Activated naive CD4-positive, alpha-beta T cell treated with anti-CD3 and anti-CD28 coated beads for 36 hours (primary cell): ENCODE data around the gene IGFBP2. TPM values are rescaled to one million over a fixed set of nuclear protein-coding genes. Genes with fewer than 3 reads are reported as not detected.

Experiments
- CTCF ChIA-PET: fragments of 350-600 bp; sonication (Branson Sonifier 250); formaldehyde crosslinking; loops from one replicate; lab custom pipeline; 2021; ENCODE audit warnings: antibody characterized with exemption; lab: Charles Lee
- DNase-seq: peaks from one replicate; pipeline ENCODE4 v3.0.0-alpha.2; 2020
- H3K27ac Mint-ChIP-seq: one replicate; pipeline ENCODE4 v1.8.0; 2021; ENCODE audit warnings: mild to moderate bottlenecking, mixed read lengths
- H3K27me3 Mint-ChIP-seq: one replicate; pipeline ENCODE4 v1.8.0; 2021; ENCODE audit warnings: low read depth, mixed read lengths
- H3K36me3 Mint-ChIP-seq: one replicate; pipeline ENCODE4 v1.8.0; 2021; ENCODE audit warnings: low read depth, mixed read lengths
- H3K4me1 Mint-ChIP-seq: one replicate; pipeline ENCODE4 v1.8.0; 2021; ENCODE audit warnings: low read depth, mixed read lengths
- H3K4me3 Mint-ChIP-seq: one replicate; pipeline ENCODE4 v1.8.0; 2021; ENCODE audit warnings: mild to moderate bottlenecking, moderate library complexity, mixed read lengths
- H3K9me3 Mint-ChIP-seq: one replicate; pipeline ENCODE4 v1.8.0; 2021; ENCODE audit warnings: mixed read lengths
- intact Hi-C: fragments of 100-400 bp; cut with micrococcal nuclease; formaldehyde crosslinking; loops from one replicate; pipeline ENCODE4 v1.15.1; 2023
- total RNA-seq, 2 experiments: library from RNA; stranded (reverse); gene quantifications; one replicate each; pipeline ENCODE4 v1.2.3, GENCODE V29; 2021

IGFBP2 gene
- total RNA-seq, 2 experiments from 2014 or later: 2.4 to 2.7 TPM

DNA sequence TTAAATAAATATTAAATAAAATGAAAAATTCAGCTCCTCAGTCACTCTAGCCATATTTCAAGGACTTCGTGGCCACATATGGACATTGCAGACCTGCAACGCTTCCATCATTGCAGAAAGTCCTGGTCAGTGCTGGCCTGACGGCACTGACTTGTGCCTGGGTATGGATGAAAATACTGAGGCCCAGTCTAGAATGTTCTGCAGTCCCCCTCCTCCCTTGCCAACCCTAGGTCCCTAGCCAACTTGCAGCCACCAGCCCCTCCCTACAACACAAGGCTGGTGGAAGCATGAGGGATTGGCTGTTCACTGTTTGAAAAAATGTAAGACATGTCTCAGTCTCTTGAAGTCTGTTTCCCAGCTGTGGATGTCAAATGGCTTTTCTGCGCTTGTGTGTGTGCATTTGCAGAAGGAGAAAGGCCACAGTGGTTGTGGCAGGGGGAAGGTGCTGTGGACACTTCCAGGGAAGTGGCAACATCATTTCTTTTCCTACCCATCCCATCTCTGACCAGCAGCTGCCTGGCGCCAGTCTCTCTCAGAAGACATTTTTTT lies 52.2 kb downstream of the IGFBP2 start:
- peaks cover 39% of the 10 kb centered on the region for H3K27me3 Mint-ChIP-seq
- no peaks in the 10 kb centered on the region for H3K9me3 Mint-ChIP-seq
- no peak for DNase-seq
- CTCF ChIA-PET: interaction anchor here (0.6 to 1.4 kb wide), 5 partner anchors 19 to 1030 kb away, joined by 3 to 4 read pairs (median 3); no protein-coding TSS in a partner anchor
- no peak overlapping the region for H3K4me3 Mint-ChIP-seq
- no peak overlapping the region for H3K27ac Mint-ChIP-seq
- H3K4me1 Mint-ChIP-seq: peaks cover 2% of the 10 kb centered on the region
- H3K36me3 Mint-ChIP-seq: no peaks in the 10 kb centered on the region
- intact Hi-C loops: no loop called here

DNA sequence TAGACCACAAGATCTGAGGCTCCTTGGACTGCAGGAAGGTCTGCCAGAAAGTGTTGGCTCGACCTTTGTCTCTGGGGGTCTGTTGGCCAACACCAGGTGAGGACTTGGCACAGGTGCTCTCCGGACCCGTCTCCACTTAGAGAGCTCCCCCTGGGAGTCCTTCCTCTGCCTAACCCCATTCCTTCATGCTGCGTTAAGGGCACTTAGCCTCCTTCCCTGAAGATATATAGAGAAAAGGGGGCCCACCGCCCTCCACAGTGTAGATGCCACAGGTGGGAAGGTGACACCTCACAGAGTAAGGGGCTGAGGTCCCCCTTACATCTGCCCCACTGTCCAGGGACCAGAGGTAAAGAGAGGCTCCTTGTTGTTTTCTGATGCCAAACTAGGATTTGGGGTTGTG lies 53.9 kb downstream of the IGFBP2 start:
- peaks cover 50% of the 10 kb centered on the region for H3K27me3 Mint-ChIP-seq
- intact Hi-C loops: no loop called here
- no peak for DNase-seq
- peaks cover 11% of the 10 kb centered on the region for H3K4me1 Mint-ChIP-seq
- H3K9me3 Mint-ChIP-seq: no peaks in the 10 kb centered on the region
- CTCF ChIA-PET: interaction anchor here (1.1 to 2.5 kb wide), 2 partner anchors 1026 to 1070 kb away, joined by 3 to 8 read pairs; no protein-coding TSS in a partner anchor
- H3K36me3 Mint-ChIP-seq: no peaks in the 10 kb centered on the region
- H3K4me3 Mint-ChIP-seq: no peak overlapping the region
- no peak overlapping the region for H3K27ac Mint-ChIP-seq

DNA sequence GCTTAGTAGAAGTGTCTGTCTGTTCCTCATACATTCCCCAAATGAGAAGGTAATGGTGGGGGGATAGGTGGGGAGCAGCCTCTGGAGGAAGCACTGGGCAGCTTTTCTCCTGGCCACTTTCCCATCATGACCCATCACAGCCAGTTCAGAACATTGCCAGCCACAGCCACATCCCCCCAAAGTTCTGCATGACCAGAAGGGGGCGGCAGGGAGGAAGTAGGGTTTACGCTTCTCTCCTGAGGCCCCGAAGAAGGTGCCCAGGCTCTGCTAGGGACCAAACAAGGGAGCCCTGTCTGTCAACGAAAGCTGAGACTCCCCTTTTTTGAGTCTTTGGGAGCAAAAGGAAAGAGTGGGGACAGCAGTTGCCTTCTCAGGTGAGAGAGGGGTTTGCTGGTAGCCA lies 54.4 kb downstream of the IGFBP2 start:
- DNase-seq: peak; percentile 25
- H3K27me3 Mint-ChIP-seq: peaks cover 53% of the 10 kb centered on the region

DNA sequence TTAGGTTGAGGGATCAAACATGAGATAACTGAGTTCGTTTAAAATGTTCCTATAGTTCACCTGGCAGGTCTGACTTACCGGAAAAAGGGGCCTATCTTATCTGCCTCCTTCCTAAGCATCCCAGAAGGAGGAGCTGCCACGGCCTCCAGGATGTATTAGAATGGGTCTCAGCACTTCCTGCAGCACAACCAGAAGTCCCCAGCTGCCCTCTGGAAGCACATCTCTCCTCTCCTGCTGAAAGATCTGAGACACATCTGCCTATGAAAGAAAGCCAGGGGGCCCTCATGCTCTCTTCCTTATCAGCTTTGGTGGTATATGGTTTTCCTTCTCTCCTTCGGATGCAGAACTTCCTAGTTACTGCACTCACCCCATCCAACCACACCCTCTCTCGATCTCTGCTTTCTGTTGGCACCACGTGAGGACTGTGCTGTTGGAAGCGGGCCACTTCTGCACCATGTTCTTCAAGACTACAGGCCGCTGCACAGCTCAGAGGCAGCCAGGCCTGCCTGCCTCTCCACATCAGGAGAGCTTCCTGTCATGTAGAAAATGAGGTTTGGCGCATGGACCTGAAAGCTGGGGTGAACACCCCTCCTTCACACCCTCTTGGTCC lies 55.6 kb downstream of the IGFBP2 start:
- H3K27ac Mint-ChIP-seq: no peak overlapping the region
- peaks cover 20% of the 10 kb centered on the region for H3K4me1 Mint-ChIP-seq
- DNase-seq: no peak
- H3K27me3 Mint-ChIP-seq: peaks cover 55% of the 10 kb centered on the region
- H3K4me3 Mint-ChIP-seq: no peak overlapping the region
- no peaks in the 10 kb centered on the region for H3K9me3 Mint-ChIP-seq
- intact Hi-C loops: no loop called here
- H3K36me3 Mint-ChIP-seq: no peaks in the 10 kb centered on the region
- CTCF ChIA-PET: interaction anchor here (0.9 to 2.5 kb wide), 3 partner anchors 25 to 1068 kb away, joined by 3 to 8 read pairs (median 3); no protein-coding TSS in a partner anchor

More for the DNA sequence above, 54.4 kb downstream of the IGFBP2 start:
- Mint-ChIP-seq H3K4me1 (peaks cover 14% of the 10 kb centered on the region), H3K36me3 (no peaks in the 10 kb centered on the region), H3K27ac (no peak overlapping the region), H3K4me3 (no peak overlapping the region), H3K9me3 (no peaks in the 10 kb centered on the region)
- intact Hi-C loops: no loop called here
- CTCF ChIA-PET: interaction anchor here (2.5 kb wide), 1 partner anchor 1069 kb away, joined by 8 read pairs; no protein-coding TSS in a partner anchor

DNA sequence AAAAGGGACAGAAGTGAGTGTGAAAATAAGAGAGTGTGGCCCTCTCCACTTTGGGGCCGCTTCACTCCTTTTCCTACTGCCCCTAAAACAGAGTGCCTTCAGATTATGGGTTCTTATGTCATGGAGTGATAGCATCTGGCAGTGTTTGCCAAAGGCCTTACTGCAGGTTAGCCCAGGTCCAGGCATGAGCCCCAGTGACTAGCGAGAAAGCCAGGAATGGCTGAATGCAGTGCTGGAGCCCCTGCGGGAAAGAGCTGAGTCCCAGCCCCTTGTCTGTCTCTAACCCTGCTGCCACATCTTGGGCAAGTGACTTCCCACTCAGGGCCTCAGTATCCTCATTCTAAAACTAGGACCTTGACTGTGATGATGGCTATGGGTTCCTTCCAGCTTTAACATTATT lies 56.2 kb downstream of the IGFBP2 start:
- Mint-ChIP-seq H3K27me3 (peaks cover 54% of the 10 kb centered on the region), H3K4me1 (peaks cover 25% of the 10 kb centered on the region), H3K36me3 (no peaks in the 10 kb centered on the region), H3K9me3 (no peaks in the 10 kb centered on the region), H3K4me3 (no peak overlapping the region), H3K27ac (no peak overlapping the region)
- CTCF ChIA-PET: interaction anchor here (1.5 kb wide), 1 partner anchor 961 kb away, joined by 3 read pairs; no protein-coding TSS in a partner anchor
- intact Hi-C loops: no loop called here
- DNase-seq: no peak

DNA sequence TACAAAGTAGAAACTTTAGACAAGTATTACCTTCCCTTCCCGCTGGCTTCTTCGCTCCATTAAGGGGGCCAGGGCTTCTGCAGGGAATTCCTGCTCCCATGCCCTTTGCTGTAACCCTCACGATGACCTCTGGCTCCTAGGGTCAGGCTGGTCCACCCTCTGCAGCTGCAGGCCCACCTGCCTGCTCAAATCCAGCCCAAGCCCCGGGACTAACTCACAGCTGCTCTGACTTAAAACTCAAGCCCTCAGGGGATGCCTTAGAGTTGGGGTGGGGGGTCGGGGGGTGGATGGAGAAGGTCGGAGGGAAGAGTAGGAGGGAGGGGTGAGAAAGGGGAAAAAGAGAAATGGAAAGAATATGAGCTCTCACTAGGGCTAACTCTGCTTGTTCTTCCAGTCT lies 57.2 kb downstream of the IGFBP2 start:
- Mint-ChIP-seq H3K36me3 (no peaks in the 10 kb centered on the region), H3K4me3 (no peak overlapping the region), H3K27ac (no peak overlapping the region), H3K27me3 (peaks cover 54% of the 10 kb centered on the region), H3K9me3 (no peaks in the 10 kb centered on the region), H3K4me1 (peaks cover 29% of the 10 kb centered on the region)
- no peak for DNase-seq
- CTCF ChIA-PET: no interaction called here
- intact Hi-C loops: loop anchor here (5.0 kb wide), 1 partner anchor 162 kb away; no protein-coding TSS in a partner anchor

DNA sequence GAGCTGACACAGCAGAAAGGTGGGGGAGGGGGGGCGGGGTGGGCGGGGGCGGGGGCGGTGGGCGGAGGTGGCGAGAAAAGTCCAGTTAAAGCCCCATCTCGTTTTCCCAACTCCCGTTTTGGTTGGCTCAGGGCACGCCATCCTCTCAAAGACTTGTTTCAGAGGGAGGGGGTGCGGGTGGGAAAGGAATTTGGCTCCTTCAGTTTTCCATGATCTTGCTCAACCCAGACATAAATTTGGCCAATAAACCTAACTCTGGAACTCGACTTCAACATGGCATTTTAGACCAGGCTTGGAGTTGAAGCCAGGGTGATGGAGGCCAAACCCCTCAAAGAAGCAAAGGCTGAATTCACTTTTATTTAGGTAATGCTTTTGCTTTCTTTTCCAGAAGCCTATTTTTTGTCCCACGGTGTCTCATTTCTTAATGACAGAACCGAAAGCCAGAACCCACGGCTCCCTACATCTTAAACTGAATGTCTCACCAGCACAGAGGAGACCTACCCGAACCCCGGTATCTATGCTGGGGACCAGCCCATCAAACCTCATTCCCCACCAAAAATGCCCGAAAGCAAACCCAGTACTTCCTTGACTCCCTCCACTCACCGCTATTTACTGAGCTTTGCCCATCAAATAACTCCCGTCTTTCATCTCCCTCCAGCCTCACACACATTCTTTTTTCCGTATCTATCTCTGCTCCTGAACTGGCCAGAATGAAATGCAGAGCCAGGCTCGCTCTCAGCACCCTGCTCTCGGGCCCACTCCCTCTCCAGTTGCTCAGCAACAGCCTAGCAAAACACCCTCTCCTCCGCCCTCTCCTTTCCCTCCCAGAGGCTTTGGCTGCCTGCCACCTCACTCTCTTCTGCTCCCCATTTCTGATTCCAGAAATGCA lies 57.9 kb downstream of the IGFBP2 start:
- CTCF ChIA-PET: interaction anchor here (0.6 to 1.0 kb wide), 2 partner anchors 15 to 24 kb away, joined by 3 to 4 read pairs; no protein-coding TSS in a partner anchor
- DNase-seq: peak; percentile 50
- Mint-ChIP-seq H3K27ac (no peak overlapping the region), H3K4me3 (peak overlapping the region; percentile 45), H3K36me3 (no peaks in the 10 kb centered on the region), H3K9me3 (no peaks in the 10 kb centered on the region), H3K27me3 (peaks cover 57% of the 10 kb centered on the region), H3K4me1 (peaks cover 29% of the 10 kb centered on the region)
- intact Hi-C loops: loop anchor here (5.0 kb wide), 1 partner anchor 161 kb away; no protein-coding TSS in a partner anchor

DNA sequence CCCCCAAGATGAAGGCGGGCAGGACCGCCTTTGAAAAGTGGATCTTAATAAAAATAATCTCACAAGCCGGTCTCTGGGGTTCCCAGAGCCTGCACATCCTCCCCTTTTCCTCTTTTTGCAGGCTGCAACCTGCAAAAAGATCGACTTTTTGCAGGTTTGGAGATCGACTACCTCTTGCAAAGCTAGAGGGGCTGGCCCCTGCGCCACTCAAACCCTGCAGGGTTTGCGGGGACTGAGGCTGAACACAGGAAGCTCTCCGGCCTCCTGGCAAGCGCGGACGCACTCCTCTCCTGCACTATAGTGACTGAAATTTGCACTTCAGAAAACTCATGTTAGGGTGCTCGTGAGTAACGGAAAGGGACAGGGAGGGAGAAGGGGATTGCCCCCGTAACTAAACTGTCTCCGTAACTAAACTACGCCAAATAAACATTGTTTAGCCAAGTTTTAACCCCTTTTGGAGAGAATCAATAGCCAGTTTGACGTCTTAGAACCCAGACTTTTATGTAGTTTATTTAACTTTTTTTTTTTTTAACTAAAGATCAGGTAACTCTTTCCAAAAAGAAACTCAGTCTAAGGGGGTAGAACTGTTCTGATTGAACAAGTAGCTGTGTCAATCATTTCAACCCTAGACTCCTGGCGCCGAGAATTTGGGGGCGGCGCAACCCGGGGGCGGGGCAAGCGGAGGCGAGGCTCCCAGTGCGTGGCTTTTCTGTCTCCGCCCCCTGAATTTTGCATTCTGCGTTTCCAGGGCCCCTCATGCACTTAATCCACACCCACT lies 59.6 kb downstream of the IGFBP2 start:
- CTCF ChIA-PET: interaction anchor here (1.6 kb wide), 1 partner anchor 1020 kb away, joined by 4 read pairs; no protein-coding TSS in a partner anchor
- Mint-ChIP-seq H3K27me3 (peaks cover 69% of the 10 kb centered on the region), H3K4me3 (peak overlapping the region; percentile 74), H3K27ac (peak overlapping the region; percentile 43), H3K9me3 (no peaks in the 10 kb centered on the region), H3K4me1 (peaks cover 29% of the 10 kb centered on the region), H3K36me3 (no peaks in the 10 kb centered on the region)
- peak; percentile 77 for DNase-seq
- intact Hi-C loops: loop anchor here (1.0 to 5.0 kb wide), 5 partner anchors 84 to 917 kb away; no protein-coding TSS in a partner anchor

DNA sequence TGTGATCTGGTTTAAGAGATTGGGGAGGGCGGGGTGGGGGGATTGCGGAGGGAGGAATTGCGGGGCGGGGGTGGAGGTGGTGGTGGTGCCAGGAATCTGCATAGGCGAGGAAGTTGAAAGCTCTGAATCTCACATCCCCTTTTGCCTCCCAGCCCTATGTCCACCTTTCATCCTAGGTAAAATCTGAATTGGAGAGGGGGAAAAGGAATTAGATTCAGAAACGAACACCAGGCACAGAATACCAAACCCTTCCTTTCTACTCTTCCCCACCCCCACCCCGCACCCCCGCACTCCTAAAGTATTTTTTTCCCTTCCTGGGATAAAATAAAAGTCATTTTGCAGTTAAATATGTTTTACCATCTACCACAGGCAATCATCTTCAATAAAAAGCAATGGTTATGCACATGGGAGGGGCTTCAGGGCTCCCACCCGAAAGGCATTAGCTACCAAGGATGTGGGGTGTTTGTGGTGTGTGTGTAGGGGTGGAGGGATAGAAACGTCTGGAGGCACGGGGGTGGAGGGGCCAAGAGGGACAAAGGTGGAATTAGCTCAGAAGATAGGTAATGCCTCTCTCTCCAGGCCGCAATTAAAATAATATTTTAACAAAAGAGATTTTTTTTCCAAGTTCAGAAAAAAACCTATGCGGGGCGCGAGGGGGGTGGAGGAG lies 60.3 kb downstream of the IGFBP2 start:
- peaks cover 29% of the 10 kb centered on the region for H3K4me1 Mint-ChIP-seq
- H3K9me3 Mint-ChIP-seq: no peaks in the 10 kb centered on the region
- DNase-seq: no peak
- H3K4me3 Mint-ChIP-seq: peak overlapping the region; percentile 59
- CTCF ChIA-PET: interaction anchor here (1.1 to 1.6 kb wide), 2 partner anchors 11 to 1019 kb away, joined by 4 read pairs; no protein-coding TSS in a partner anchor
- H3K36me3 Mint-ChIP-seq: no peaks in the 10 kb centered on the region
- peaks cover 74% of the 10 kb centered on the region for H3K27me3 Mint-ChIP-seq
- H3K27ac Mint-ChIP-seq: no peak overlapping the region
- intact Hi-C loops: loop anchor here (2.0 to 5.0 kb wide), 3 partner anchors 83 to 397 kb away; no protein-coding TSS in a partner anchor

DNA sequence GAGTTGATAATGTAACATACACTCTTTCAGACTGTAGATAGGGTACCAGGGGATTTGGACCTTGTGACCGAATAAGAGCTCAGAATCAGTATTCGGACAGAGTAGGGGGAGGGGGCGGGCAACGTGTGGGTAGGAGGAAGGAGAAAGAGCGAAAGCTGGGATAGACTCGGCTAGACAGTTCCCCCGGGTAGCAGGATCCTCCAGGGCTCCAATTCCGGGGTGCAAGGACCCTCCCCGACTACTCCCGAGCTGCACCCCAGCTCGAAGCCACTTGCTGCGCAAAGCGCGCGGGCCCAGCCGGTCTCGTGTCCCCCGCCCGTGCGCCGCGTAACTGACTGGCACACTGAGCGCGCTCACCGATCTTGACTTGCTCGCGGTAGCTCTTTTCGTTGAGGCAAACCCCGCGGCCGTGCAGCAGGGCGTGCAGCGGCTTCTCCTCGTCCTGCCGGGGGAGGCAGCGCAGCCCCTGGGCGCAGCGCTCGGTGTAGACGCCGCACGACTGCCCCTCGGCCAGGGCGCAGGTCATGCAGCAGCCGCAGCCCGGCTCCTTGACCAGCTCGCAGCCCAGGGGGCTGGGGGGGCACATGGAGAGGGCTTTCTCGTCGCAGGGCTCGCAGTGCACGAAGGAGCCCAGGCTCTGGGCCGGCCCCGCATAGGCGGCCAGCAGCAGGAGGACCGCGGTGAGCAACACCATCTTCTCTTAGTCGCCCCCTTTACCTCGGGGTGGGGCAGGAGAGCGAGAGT lies 61.0 kb downstream of the IGFBP2 start:
- Mint-ChIP-seq H3K4me1 (peaks cover 29% of the 10 kb centered on the region), H3K4me3 (peak overlapping the region; percentile 59), H3K36me3 (no peaks in the 10 kb centered on the region), H3K9me3 (no peaks in the 10 kb centered on the region), H3K27ac (no peak overlapping the region), H3K27me3 (peaks cover 67% of the 10 kb centered on the region)
- DNase-seq: peak; percentile 56
- CTCF ChIA-PET: interaction anchor here (1.1 to 1.6 kb wide), 3 partner anchors 12 to 1062 kb away, joined by 4 read pairs; no protein-coding TSS in a partner anchor
- intact Hi-C loops: loop anchor here (5.0 kb wide), 1 partner anchor 158 kb away; no protein-coding TSS in a partner anchor
